ENCODE data around the gene PITPNM2.

- no peak for TF ChIP-seq CTCF (IDR thresholded peaks at IDR 0.05)
- no peak for TF ChIP-seq POLR2A (IDR thresholded peaks at IDR 0.05)
Observed at GRCh38 chr12:123153906-123154305, 3.0 kb upstream of the PITPNM2 start.
